HepG2 (cell line): ENCODE measurements around the gene HOXB6. TPM values are rescaled to one million over a fixed set of nuclear protein-coding genes. Genes with fewer than 3 reads are reported as not detected.

Experiments used
- ATAC-seq: fragments of 200-7000 bp; cut with Tn5 transposase; 3 replicates; pipeline ENCODE4 v1.9.1; 2020; ENCODE audit warnings: mild to moderate bottlenecking, moderate library complexity
- BruUV-seq: library from RNA; stranded (reverse); fragments of 400-500 nt; replicated peaks from 2 replicates; lab custom pipeline; 2021; lab: Mats Ljungman, UMichigan
- CTCF ChIA-PET: fragments of 300-600 bp; formaldehyde crosslinking; extraction: SDS; loops from one replicate; lab custom pipeline; 2021; ENCODE audit warnings: low total read pairs, inconsistent platforms, low intra/inter-chr PET ratio; lab: Yijun Ruan, JAX
- POLR2A ChIA-PET: fragments of 350-600 bp; sonication (Branson Sonifier 250); formaldehyde crosslinking; loops from one replicate; lab custom pipeline; 2020; ENCODE audit warnings: antibody characterized with exemption, inconsistent platforms; lab: Yijun Ruan, JAX
- DNase-seq: peaks from one replicate; pipeline ENCODE4 v3.0.0-alpha.2; 2015; ENCODE audit warnings: low spot score
- FAIRE-seq: peaks from 3 replicates; lab custom pipeline; 2011; peaks lifted over from hg19 to GRCh38; lab: Jason Lieb, UNC
- H2AFZ ChIP-seq: one replicate; pipeline ENCODE4 v1.6.1; 2011; ENCODE audit warnings: low read length, inconsistent platforms
- H3K27ac ChIP-seq: fragments of 300-600 bp; 3 replicates; pipeline ENCODE4 v1.8.0; 2011; ENCODE audit warnings: mixed run types, mild to moderate bottlenecking, mixed read lengths, low read length, inconsistent platforms; ENCODE audit not compliant: insufficient read depth; ENCODE audit errors: extremely low read length
- H3K27me3 ChIP-seq, 2 experiments: fragments of 200-600 bp in 1 of 2; 2 replicates in 1 of 2; 3 replicates in 1 of 2; pipeline versions ENCODE4 v1.6.0 to v1.8.0; 2011; ENCODE audit warnings: low read length in 2 of 2, mild to moderate bottlenecking in 2 of 2, moderate library complexity in 2 of 2, inconsistent platforms in 1 of 2; ENCODE audit not compliant: insufficient read depth in 2 of 2, control insufficient read depth in 1 of 2
- H3K36me3 ChIP-seq, 2 experiments: fragments of 200-600 bp in 1 of 2; replicated peaks in 1 of 2; 2 replicates in 1 of 2; 3 replicates in 1 of 2; pipeline versions ENCODE4 v1.5.1 to v1.8.0; 2011; ENCODE audit warnings: low read length in 2 of 2, inconsistent platforms in 1 of 2; ENCODE audit not compliant: insufficient read depth in 2 of 2, control insufficient read depth in 1 of 2
- H3K4me1 ChIP-seq: 2 replicates; pipeline ENCODE4 v1.5.1; 2012; ENCODE audit warnings: low read length, inconsistent platforms; ENCODE audit not compliant: insufficient read depth
- H3K4me2 ChIP-seq: 2 replicates; pipeline ENCODE4 v1.6.0; 2011; ENCODE audit warnings: low read depth, low read length, inconsistent platforms
- H3K4me3 ChIP-seq, 3 experiments: fragments of 200-600 bp in 1 of 3; sonication (generic), shearing (Covaris generic) in 1 of 3; replicated peaks in 1 of 3; 2 replicates each; pipeline ENCODE4 v1.5.1; 2011 to 2016; ENCODE audit warnings: low read length in 3 of 3, inconsistent platforms in 2 of 3, low read depth in 2 of 3, mild to moderate bottlenecking in 2 of 3, control low read depth in 1 of 3, mixed read lengths in 1 of 3; ENCODE audit not compliant: insufficient read depth in 1 of 3
- H3K79me2 ChIP-seq: one replicate; pipeline ENCODE4 v1.6.1; 2011; ENCODE audit warnings: low read length, inconsistent platforms; ENCODE audit not compliant: insufficient read depth
- H3K9ac ChIP-seq: 2 replicates; pipeline ENCODE4 v1.6.0; 2011; ENCODE audit warnings: mild to moderate bottlenecking, low read depth, low read length, inconsistent platforms; ENCODE audit not compliant: insufficient read depth
- H3K9me3 ChIP-seq: 2 replicates; pipeline ENCODE4 v1.5.1; 2012; ENCODE audit warnings: mild to moderate bottlenecking, low read length
- H4K20me1 ChIP-seq: 2 replicates; pipeline ENCODE4 v1.6.0; 2011; ENCODE audit warnings: inconsistent platforms, mild to moderate bottlenecking, low read length, moderate library complexity; ENCODE audit not compliant: insufficient read depth
- CHD4 ChIP-seq: fragments of 200-600 bp; sonication (generic); IDR thresholded peaks from 2 replicates; pipeline ENCODE4 v1.7.0; 2017; ENCODE audit warnings: mild to moderate bottlenecking, low read length, borderline replicate concordance
- GLI4 ChIP-seq: sonication (generic); formaldehyde crosslinking; IDR thresholded peaks from 2 replicates; pipeline ENCODE4 v1.5.1; 2020; ENCODE audit warnings: missing genetic modification reagents, mild to moderate bottlenecking, moderate library complexity, borderline replicate concordance
- ZNF292 ChIP-seq: sonication (generic); formaldehyde crosslinking; IDR thresholded peaks from 2 replicates; pipeline ENCODE4 v1.8.1; 2022; ENCODE audit warnings: mild to moderate bottlenecking, low read depth, missing genetic modification reagents, borderline replicate concordance
- WGBS: methylation state at CpG from one replicate; pipeline ENCODE4 v1.1.6; 2017; ENCODE audit warnings: low lambda C conversion rate; 5-methylcytosine and 5-hydroxymethylcytosine counted together
- in situ Hi-C: cut with HindIII; loops from 2 replicates; pipeline ENCODE4 v1.10.0; 2017; ENCODE audit warnings: low pct_unique_long_range_greater_than_20kb; ENCODE audit not compliant: extremely low pct_ligation_motif_present
- intact Hi-C: fragments of 100-400 bp; cut with micrococcal nuclease; formaldehyde crosslinking; loops from one replicate; pipeline ENCODE4 v1.10.0; 2022; ENCODE audit not compliant: unreplicated experiment
- polyA plus RNA-seq, 8 experiments: library from polyadenylated mRNA; depleted of rRNA in 3 of 8; stranded (reverse) in 7 of 8; unstranded in 1 of 8; fragments of >200 nt; fragmentation: Illumina TruSeq in 4 of 8; extraction: Trizol in 4 of 8; gene quantifications; 2 replicates each; pipeline versions ENCODE4 v1.2.1 to v1.2.3, GENCODE V29; 2011 to 2016; ENCODE audit warnings: low read depth in 4 of 8, missing spikeins in 1 of 8, mixed read lengths in 1 of 8; ENCODE audit not compliant: insufficient read depth in 1 of 8
- total RNA-seq, 5 experiments: library from RNA; depleted of rRNA; stranded (reverse); fragments of >200 nt; fragmentation: Illumina TruSeq; extraction: Trizol; gene quantifications; 2 replicates each; pipeline ENCODE4 v1.2.3, GENCODE V29; 2016; ENCODE audit warnings: low read depth in 1 of 5
- TF ChIP-seq, protein P1 (sequence below): sonication (generic); formaldehyde crosslinking; IDR thresholded peaks from 2 replicates; pipeline ENCODE4 v1.4.0; 2020; ENCODE audit warnings: mild to moderate bottlenecking, missing genetic modification reagents

Gene HOXB6
- total and polyA plus RNA-seq, 2 of the 13 experiments (the other 11 are each of a cell fraction or from before 2014, with no cell fraction given) = not detected

DNA sequence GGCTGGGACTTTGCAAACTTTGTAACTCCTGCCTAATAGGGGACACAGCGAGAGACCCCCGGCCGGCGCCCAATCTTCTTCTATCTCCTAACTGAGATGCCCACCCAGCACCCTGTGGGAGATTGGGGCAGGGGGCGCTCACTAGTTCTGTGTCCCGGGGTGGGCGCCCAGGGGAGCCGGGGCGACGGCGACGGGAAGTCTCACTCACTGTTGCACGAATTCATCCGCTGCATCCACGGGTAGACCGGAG, 7.3 kb downstream of the HOXB6 start:
- H3K27ac ChIP-seq = no peak overlapping the region
- TF ChIP-seq ZNF292 (CRISPR knock-in tag) (no peak), GLI4 (CRISPR knock-in tag) (no peak), CHD4 (no peak)
- TF ChIP-seq, protein P1, sequence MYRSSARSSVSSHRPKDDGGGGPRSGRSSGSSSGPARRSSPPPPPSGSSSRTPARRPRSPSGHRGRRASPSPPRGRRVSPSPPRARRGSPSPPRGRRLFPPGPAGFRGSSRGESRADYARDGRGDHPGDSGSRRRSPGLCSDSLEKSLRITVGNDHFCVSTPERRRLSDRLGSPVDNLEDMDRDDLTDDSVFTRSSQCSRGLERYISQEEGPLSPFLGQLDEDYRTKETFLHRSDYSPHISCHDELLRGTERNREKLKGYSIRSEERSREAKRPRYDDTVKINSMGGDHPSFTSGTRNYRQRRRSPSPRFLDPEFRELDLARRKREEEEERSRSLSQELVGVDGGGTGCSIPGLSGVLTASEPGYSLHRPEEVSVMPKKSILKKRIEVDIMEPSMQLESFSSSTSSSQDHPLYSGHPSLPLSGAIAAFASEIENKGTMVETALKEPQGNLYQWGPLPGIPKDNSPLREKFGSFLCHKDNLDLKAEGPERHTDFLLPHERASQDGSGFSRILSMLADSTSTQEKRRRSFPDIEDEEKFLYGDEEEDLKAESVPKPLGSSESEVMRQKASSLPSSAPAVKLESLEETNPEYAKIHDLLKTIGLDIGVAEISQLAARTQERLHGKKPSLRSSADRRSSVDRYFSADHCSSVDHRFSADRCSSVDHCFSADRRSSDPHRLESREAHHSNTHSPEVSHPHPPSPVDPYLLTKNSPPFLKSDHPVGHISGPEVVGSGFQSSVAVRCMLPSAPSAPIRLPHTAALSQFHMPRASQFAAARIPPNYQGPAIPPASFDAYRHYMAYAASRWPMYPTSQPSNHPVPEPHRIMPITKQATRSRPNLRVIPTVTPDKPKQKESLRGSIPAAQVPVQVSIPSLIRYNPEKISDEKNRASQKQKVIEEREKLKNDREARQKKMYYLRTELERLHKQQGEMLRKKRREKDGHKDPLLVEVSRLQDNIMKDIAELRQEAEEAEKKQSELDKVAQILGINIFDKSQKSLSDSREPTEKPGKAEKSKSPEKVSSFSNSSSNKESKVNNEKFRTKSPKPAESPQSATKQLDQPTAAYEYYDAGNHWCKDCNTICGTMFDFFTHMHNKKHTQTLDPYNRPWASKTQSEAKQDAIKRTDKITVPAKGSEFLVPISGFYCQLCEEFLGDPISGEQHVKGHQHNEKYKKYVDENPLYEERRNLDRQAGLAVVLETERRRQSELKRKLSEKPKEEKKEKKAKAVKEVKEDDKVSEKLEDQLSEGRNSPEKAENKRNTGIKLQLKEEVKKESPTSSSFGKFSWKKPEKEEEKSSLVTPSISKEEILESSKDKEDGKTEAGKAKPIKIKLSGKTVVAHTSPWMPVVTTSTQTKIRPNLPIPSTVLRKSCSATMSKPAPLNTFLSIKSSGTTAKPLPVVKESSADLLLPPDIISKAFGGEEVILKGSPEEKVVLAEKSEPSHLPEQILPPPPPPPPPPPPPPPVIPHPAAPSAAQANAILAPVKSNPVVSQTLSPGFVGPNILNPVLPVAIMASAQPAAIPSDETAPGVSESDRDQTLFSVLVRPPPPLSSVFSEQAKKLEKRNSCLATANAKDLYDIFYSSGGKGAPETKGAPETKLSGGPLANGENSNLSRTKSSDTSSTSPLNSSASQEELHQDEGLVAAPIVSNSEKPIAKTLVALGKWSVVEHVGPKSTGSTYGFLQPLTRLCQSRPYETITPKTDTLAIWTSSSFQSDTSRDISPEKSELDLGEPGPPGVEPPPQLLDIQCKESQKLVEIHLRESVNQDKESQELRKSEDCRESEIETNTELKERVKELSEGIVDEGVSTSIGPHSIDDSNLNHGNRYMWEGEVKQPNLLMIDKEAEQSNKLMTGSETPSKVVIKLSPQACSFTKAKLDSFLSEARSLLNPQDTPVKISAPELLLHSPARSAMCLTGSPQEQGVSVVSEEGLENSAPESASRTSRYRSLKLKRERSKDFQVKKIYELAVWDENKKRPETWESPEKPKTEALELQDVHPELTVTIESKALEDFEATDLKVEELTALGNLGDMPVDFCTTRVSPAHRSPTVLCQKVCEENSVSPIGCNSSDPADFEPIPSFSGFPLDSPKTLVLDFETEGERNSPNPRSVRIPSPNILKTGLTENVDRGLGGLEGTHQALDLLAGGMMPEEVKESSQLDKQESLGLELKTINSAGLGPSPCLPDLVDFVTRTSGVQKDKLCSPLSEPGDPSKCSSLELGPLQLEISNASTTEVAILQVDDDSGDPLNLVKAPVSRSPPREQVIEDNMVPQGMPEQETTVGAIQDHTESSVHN (CRISPR knock-in tag) = no peak
- WGBS = 0% methylated on average over 16 of the region's 16 CpGs
- DNase-seq (no peak), FAIRE-seq (no peak), ATAC-seq (no peak)
- no peak overlapping the region for H3K9ac ChIP-seq
- no peak overlapping the region; a peak in 1 of 6 replicates for H3K4me3 ChIP-seq
- peaks cover 15% of the 10 kb centered on the region; the same call in 1 of the 2 replicates for H3K4me1 ChIP-seq
- in situ Hi-C loops (loop anchor here (5.0 kb wide), 1 partner anchor 445 kb away; no protein-coding TSS in a partner anchor), intact Hi-C loops (no loop called here)
- ChIA-PET CTCF (no interaction called here), POLR2A (no interaction called here)
- BruUV-seq = no TSS peak
- no peaks in the 10 kb centered on the region for H3K79me2 ChIP-seq
- H4K20me1 ChIP-seq = no peaks in the 10 kb centered on the region
- H3K9me3 ChIP-seq = no peaks in the 10 kb centered on the region
- no peak overlapping the region for H2AFZ ChIP-seq
- peaks cover 52 to 97% of the 10 kb centered on the region in 2 experiments for H3K27me3 ChIP-seq
- no peaks in the 10 kb centered on the region for H3K36me3 ChIP-seq
- no peak overlapping the region for H3K4me2 ChIP-seq
